ENCODE results near the gene CREG1. TPM values are rescaled to one million over a fixed set of nuclear protein-coding genes. Genes with fewer than 3 reads are reported as not detected.

CREG1 gene
- 5.7 TPM for polyA plus RNA-seq (2012; ENCODE audit: low read depth, missing spikeins)

- DNase-seq (ENCODE audit: insufficient read length, low spot score), result peak; percentile 91
- TF ChIP-seq POLR2A (IDR thresholded peaks at IDR 0.05; ENCODE audit: low read depth, low read length), result peak; percentile 63; the same call in 1 of the 2 replicates
- no peak for TF ChIP-seq PAX5 (IDR thresholded peaks at IDR 0.05; ENCODE audit: insufficient read depth, low read length, severe bottlenecking)
- peak; percentile 43; the same call in 1 of the 2 replicates for TF ChIP-seq POLR2AphosphoS5 (IDR thresholded peaks at IDR 0.05; ENCODE audit: low read depth, low read length)
- TF ChIP-seq TAF1 (IDR thresholded peaks at IDR 0.05; ENCODE audit: low read depth, low read length), result peak; percentile 65
- no peak for TF ChIP-seq SPI1 (IDR thresholded peaks at IDR 0.05; ENCODE audit: low read depth, low read length)
- no peak for TF ChIP-seq POU2F2 (IDR thresholded peaks at IDR 0.05; ENCODE audit: low read depth, low read length)
- FAIRE-seq, result peak; percentile 96
These were observed at the start of gene CREG1 for GRCh38 chr1:167553136-167554027. Gene CREG1, minus strand, starts transcription at chr1:167553762.

- no peak for TF ChIP-seq POLR2A (IDR thresholded peaks at IDR 0.05; ENCODE audit: low read depth, low read length)
- TF ChIP-seq SPI1 (IDR thresholded peaks at IDR 0.05; ENCODE audit: low read depth, low read length), result no peak
- DNase-seq (ENCODE audit: insufficient read length, low spot score) (no peak), FAIRE-seq (peak; percentile 40)
These were observed 49.3 kb upstream of the CREG1 start for GRCh38 chr1:167602840-167603239.

GRCh38 chr1:167601442-167602383 is 48.2 kb upstream of the CREG1 start:
- FAIRE-seq (no peak), DNase-seq (ENCODE audit: insufficient read length, low spot score) (no peak)
- no peak for TF ChIP-seq POU2F2 (IDR thresholded peaks at IDR 0.05; ENCODE audit: low read depth, low read length)
- TF ChIP-seq SPI1 (IDR thresholded peaks at IDR 0.05; ENCODE audit: low read depth, low read length), result peak; percentile 75
- TF ChIP-seq POLR2A (IDR thresholded peaks at IDR 0.05; ENCODE audit: low read depth, low read length), result no peak
- TF ChIP-seq TAF1 (IDR thresholded peaks at IDR 0.05; ENCODE audit: low read depth, low read length), result peak; percentile 30; the same call in 1 of the 2 replicates
- no peak for TF ChIP-seq PAX5 (IDR thresholded peaks at IDR 0.05; ENCODE audit: insufficient read depth, low read length, severe bottlenecking)
- TF ChIP-seq POLR2AphosphoS5 (IDR thresholded peaks at IDR 0.05; ENCODE audit: low read depth, low read length), result no peak

GRCh38 chr1:167599957-167600581 is 46.5 kb upstream of the CREG1 start:
- FAIRE-seq (peak; percentile 79), DNase-seq (ENCODE audit: insufficient read length, low spot score) (no peak)

GRCh38 chr1:167594822-167595221 is 41.3 kb upstream of the CREG1 start:
- DNase-seq (ENCODE audit: insufficient read length, low spot score), result no peak
- no peak for TF ChIP-seq TAF1 (IDR thresholded peaks at IDR 0.05; ENCODE audit: low read depth, low read length)
- no peak for TF ChIP-seq PAX5 (IDR thresholded peaks at IDR 0.05; ENCODE audit: insufficient read depth, low read length, severe bottlenecking)
- FAIRE-seq, result no peak

More at GRCh38 chr1:167599957-167600581, 46.5 kb upstream of the CREG1 start:
- TF ChIP-seq POU2F2 (IDR thresholded peaks at IDR 0.05; ENCODE audit: low read depth, low read length), result 0 out of 2 replicates have a peak, but pooled peaks have one; percentile 45
- no peak for TF ChIP-seq POLR2AphosphoS5 (IDR thresholded peaks at IDR 0.05; ENCODE audit: low read depth, low read length)

- DNase-seq (ENCODE audit: insufficient read length, low spot score) (no peak), FAIRE-seq (no peak)
- TF ChIP-seq POLR2AphosphoS5 (IDR thresholded peaks at IDR 0.05; ENCODE audit: low read depth, low read length) (no peak), PAX5 (IDR thresholded peaks at IDR 0.05; ENCODE audit: insufficient read depth, low read length, severe bottlenecking) (no peak), TAF1 (IDR thresholded peaks at IDR 0.05; ENCODE audit: low read depth, low read length) (no peak), POLR2A (IDR thresholded peaks at IDR 0.05; ENCODE audit: low read depth, low read length) (no peak), SPI1 (IDR thresholded peaks at IDR 0.05; ENCODE audit: low read depth, low read length) (no peak), POU2F2 (IDR thresholded peaks at IDR 0.05; ENCODE audit: low read depth, low read length) (no peak)
These were observed 40.3 kb upstream of the CREG1 start for GRCh38 chr1:167593860-167594259.

DNA sequence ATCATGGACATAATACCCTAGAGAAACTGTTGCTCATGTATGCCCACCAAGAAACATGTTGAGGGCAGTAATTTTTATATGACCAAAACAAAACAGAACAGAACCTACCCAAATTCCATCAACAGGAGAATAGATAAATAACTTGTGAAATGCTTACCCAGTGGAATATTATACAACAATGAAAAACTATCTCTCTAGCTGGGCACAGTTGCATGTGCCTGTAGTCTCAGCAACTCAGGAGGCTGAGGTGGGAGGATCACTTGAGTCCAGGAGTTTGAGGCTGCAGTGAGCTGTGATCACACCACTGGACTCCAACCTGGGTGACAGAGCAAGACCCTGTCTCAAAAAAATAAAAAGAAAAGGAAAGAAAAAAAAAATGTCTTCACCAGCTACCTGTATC is 38.9 kb upstream of the CREG1 start:
- no peak for DNase-seq (ENCODE audit: insufficient read length, low spot score)
- no peak for FAIRE-seq
- no peak for TF ChIP-seq POLR2AphosphoS5 (IDR thresholded peaks at IDR 0.05; ENCODE audit: low read depth, low read length)
- TF ChIP-seq TAF1 (IDR thresholded peaks at IDR 0.05; ENCODE audit: low read depth, low read length), result no peak
- no peak for TF ChIP-seq SPI1 (IDR thresholded peaks at IDR 0.05; ENCODE audit: low read depth, low read length)
- no peak for TF ChIP-seq POLR2A (IDR thresholded peaks at IDR 0.05; ENCODE audit: low read depth, low read length)
- TF ChIP-seq PAX5 (IDR thresholded peaks at IDR 0.05; ENCODE audit: insufficient read depth, low read length, severe bottlenecking), result no peak
- no peak for TF ChIP-seq POU2F2 (IDR thresholded peaks at IDR 0.05; ENCODE audit: low read depth, low read length)

GRCh38 chr1:167588361-167588760 is 34.8 kb upstream of the CREG1 start:
- DNase-seq (ENCODE audit: insufficient read length, low spot score) (no peak), FAIRE-seq (peak; percentile 9)
- no peak for TF ChIP-seq POLR2AphosphoS5 (IDR thresholded peaks at IDR 0.05; ENCODE audit: low read depth, low read length)
- TF ChIP-seq POLR2A (IDR thresholded peaks at IDR 0.05; ENCODE audit: low read depth, low read length), result no peak
- TF ChIP-seq POU2F2 (IDR thresholded peaks at IDR 0.05; ENCODE audit: low read depth, low read length), result no peak
- no peak for TF ChIP-seq SPI1 (IDR thresholded peaks at IDR 0.05; ENCODE audit: low read depth, low read length)
- no peak for TF ChIP-seq PAX5 (IDR thresholded peaks at IDR 0.05; ENCODE audit: insufficient read depth, low read length, severe bottlenecking)
- no peak for TF ChIP-seq TAF1 (IDR thresholded peaks at IDR 0.05; ENCODE audit: low read depth, low read length)

DNA sequence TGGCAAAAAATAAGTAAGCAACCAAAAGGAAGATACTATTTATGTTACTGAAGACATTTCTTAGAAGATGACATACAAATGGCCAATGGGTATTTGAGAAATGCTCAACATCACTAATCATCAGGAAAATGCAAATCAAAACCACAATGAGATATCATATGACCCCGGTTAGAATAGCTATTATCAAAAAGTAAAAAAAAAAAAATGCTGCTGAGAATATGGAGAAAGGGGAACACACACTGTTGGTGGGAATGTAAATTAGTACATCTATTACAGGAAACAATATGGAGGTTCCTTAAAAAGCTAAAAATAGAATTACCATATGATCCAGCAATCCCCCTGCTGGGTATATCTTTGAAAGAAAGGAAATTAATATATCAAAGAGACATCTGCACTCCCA is 34.3 kb upstream of the CREG1 start:
- DNase-seq (ENCODE audit: insufficient read length, low spot score), result no peak
- no peak for FAIRE-seq
- TF ChIP-seq TAF1 (IDR thresholded peaks at IDR 0.05; ENCODE audit: low read depth, low read length) (no peak), POU2F2 (IDR thresholded peaks at IDR 0.05; ENCODE audit: low read depth, low read length) (no peak), POLR2A (IDR thresholded peaks at IDR 0.05; ENCODE audit: low read depth, low read length) (no peak), PAX5 (IDR thresholded peaks at IDR 0.05; ENCODE audit: insufficient read depth, low read length, severe bottlenecking) (no peak), POLR2AphosphoS5 (IDR thresholded peaks at IDR 0.05; ENCODE audit: low read depth, low read length) (no peak), SPI1 (IDR thresholded peaks at IDR 0.05; ENCODE audit: low read depth, low read length) (no peak)

Data from GM12891 (cell line).